ENCODE data around the gene CCP110.

Gene CCP110

GRCh38 chr16:19548144-19548543, 24.4 kb downstream of the CCP110 start:
- Histone ChIP-seq H3K79me2 (ENCODE audit: low read length) (no peaks in the 10 kb centered on the region), H3K27me3 (ENCODE audit: low read depth, low read length) (no peaks in the 10 kb centered on the region), H3K27ac (ENCODE audit: low read length) (no peak overlapping the region), H2AFZ (ENCODE audit: low read depth, low read length) (no peak overlapping the region), H4K20me1 (ENCODE audit: insufficient read depth, low read length) (no peaks in the 10 kb centered on the region), H3K36me3 (replicated peaks; ENCODE audit: low read depth, low read length) (peaks cover 52% of the 10 kb centered on the region), H3K9me3 (ENCODE audit: insufficient read depth, low read length) (no peaks in the 10 kb centered on the region), H3K4me1 (ENCODE audit: low read length) (no peaks in the 10 kb centered on the region), H3K9ac (ENCODE audit: low read length) (no peak overlapping the region), H3K4me2 (ENCODE audit: low read length) (no peak overlapping the region), H3K4me3 (ENCODE audit: low read length) (no peak overlapping the region)
- no peak for TF ChIP-seq EZH2phosphoT487 (IDR thresholded peaks at IDR 0.05; ENCODE audit: low read depth)
- TF ChIP-seq CTCF (IDR thresholded peaks at IDR 0.05; ENCODE audit: low read depth, low read length) = no peak

- H2AFZ ChIP-seq (ENCODE audit: low read depth, low read length) = no peak overlapping the region
- H3K27ac ChIP-seq (ENCODE audit: low read length) = no peak overlapping the region
- TF ChIP-seq EZH2phosphoT487 (IDR thresholded peaks at IDR 0.05; ENCODE audit: low read depth) (no peak), CTCF (IDR thresholded peaks at IDR 0.05; ENCODE audit: low read depth, low read length) (no peak)
- no peak overlapping the region for H3K9ac ChIP-seq (ENCODE audit: low read length)
- H3K4me3 ChIP-seq (ENCODE audit: low read length) = no peak overlapping the region
- no peaks in the 10 kb centered on the region for H4K20me1 ChIP-seq (ENCODE audit: insufficient read depth, low read length)
- no peak overlapping the region for H3K4me2 ChIP-seq (ENCODE audit: low read length)
- H3K4me1 ChIP-seq (ENCODE audit: low read length) = peaks cover 6% of the 10 kb centered on the region
- no peaks in the 10 kb centered on the region for H3K27me3 ChIP-seq (ENCODE audit: low read depth, low read length)
- H3K9me3 ChIP-seq (ENCODE audit: insufficient read depth, low read length) = no peaks in the 10 kb centered on the region
- peaks cover 49% of the 10 kb centered on the region for H3K36me3 ChIP-seq (replicated peaks; ENCODE audit: low read depth, low read length)
- peaks cover 4% of the 10 kb centered on the region; the same call in 1 of the 2 replicates for H3K79me2 ChIP-seq (ENCODE audit: low read length)
Measured at GRCh38 chr16:19549673-19550072, 25.9 kb downstream of the CCP110 start.

GRCh38 chr16:19555186-19555937, 31.6 kb downstream of the CCP110 start, which contains the start of gene VPS35L:
Gene VPS35L, plus strand, starts transcription at chr16:19555703. Its CDS starts 27 bp downstream, at chr16:19555730.
- Histone ChIP-seq H3K27ac (ENCODE audit: low read length) (peak within 1 kb of the TSS; percentile 78), H3K36me3 (replicated peaks; ENCODE audit: low read depth, low read length) (peaks cover 21% of the 10 kb centered on the region)

More at GRCh38 chr16:19555186-19555937, 31.6 kb downstream of the CCP110 start, which contains the start of gene VPS35L:
- Histone ChIP-seq H2AFZ (ENCODE audit: low read depth, low read length) (peak within 1 kb of the TSS; percentile 73), H3K4me2 (ENCODE audit: low read length) (peak within 1 kb of the TSS; percentile 78), H3K9me3 (ENCODE audit: insufficient read depth, low read length) (no peaks in the 10 kb centered on the region), H3K4me3 (ENCODE audit: low read length) (peak within 1 kb of the TSS; percentile 89), H4K20me1 (ENCODE audit: insufficient read depth, low read length) (no peaks in the 10 kb centered on the region), H3K9ac (ENCODE audit: low read length) (peak within 1 kb of the TSS; percentile 87), H3K27me3 (ENCODE audit: low read depth, low read length) (no peaks in the 10 kb centered on the region), H3K79me2 (ENCODE audit: low read length) (peaks cover 20% of the 10 kb centered on the region), H3K4me1 (ENCODE audit: low read length) (peaks cover 14% of the 10 kb centered on the region)
- TF ChIP-seq EZH2phosphoT487 (IDR thresholded peaks at IDR 0.05; ENCODE audit: low read depth) (no peak), CTCF (IDR thresholded peaks at IDR 0.05; ENCODE audit: low read depth, low read length) (peak; percentile 63)
